Measurements from ENCODE around the gene LRFN2.

DNA sequence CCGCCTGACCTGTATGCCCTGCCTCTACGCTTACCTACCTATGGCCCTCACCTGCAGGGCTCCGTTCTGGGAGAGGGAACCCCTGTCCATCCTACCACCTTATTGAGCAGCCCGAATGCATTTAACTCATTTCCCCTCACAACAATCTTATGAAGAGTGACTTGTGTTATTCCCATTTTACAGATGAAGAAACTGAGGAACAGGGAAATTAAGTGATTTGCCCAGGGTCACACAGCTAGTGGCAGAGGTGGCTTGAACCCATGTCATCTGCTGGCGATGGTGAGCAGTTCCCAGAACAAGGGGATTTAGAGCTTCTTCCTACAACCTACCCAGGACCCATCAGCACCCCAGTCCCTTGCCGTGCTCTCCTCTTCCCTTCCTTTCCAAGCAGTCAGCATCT lies 42.3 kb upstream of the LRFN2 start:
- TF ChIP-seq, protein P1, sequence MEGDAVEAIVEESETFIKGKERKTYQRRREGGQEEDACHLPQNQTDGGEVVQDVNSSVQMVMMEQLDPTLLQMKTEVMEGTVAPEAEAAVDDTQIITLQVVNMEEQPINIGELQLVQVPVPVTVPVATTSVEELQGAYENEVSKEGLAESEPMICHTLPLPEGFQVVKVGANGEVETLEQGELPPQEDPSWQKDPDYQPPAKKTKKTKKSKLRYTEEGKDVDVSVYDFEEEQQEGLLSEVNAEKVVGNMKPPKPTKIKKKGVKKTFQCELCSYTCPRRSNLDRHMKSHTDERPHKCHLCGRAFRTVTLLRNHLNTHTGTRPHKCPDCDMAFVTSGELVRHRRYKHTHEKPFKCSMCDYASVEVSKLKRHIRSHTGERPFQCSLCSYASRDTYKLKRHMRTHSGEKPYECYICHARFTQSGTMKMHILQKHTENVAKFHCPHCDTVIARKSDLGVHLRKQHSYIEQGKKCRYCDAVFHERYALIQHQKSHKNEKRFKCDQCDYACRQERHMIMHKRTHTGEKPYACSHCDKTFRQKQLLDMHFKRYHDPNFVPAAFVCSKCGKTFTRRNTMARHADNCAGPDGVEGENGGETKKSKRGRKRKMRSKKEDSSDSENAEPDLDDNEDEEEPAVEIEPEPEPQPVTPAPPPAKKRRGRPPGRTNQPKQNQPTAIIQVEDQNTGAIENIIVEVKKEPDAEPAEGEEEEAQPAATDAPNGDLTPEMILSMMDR (IDR thresholded peaks at IDR 0.05; ENCODE audit: low read depth, low read length, poor library complexity, severe bottlenecking): no peak
- TF ChIP-seq EZH2phosphoT487 (IDR thresholded peaks at IDR 0.05; ENCODE audit: borderline replicate concordance, low read length): no peak
